Heart left ventricle (tissue), 16 donors: Measurements from ENCODE around the gene SYN1. TPM values are rescaled to one million over a fixed set of nuclear protein-coding genes. Genes with fewer than 3 reads are reported as not detected.

Experiments used
- ATAC-seq, 4 donors: fragments of 200-7000 bp; cut with Tn5 transposase; one replicate each; pipeline ENCODE4 v1.9.1; 2020 to 2022; ENCODE audit warnings: moderate library complexity in 4 of 4, mild to moderate bottlenecking in 3 of 4, moderate number of reproducible peaks in 1 of 4
- DNase-seq, 5 donors: peaks; one replicate each; pipeline ENCODE4 v3.0.0-alpha.2; 2020
- H3K27ac ChIP-seq, 12 donors: fragments of 200-600 bp; sonication (generic) in 4 of 12; one replicate each; pipeline versions ENCODE4 v1.5.0 to v1.8.0; 2016 to 2022; ENCODE audit warnings: mild to moderate bottlenecking in 2 of 12
- H3K27me3 ChIP-seq, 9 donors: fragments of 200-600 bp; sonication (generic) in 2 of 9; one replicate each; pipeline versions ENCODE4 v1.5.1 to v1.8.0; 2016 to 2022; ENCODE audit warnings: mild to moderate bottlenecking in 3 of 9
- H3K36me3 ChIP-seq, 9 donors: fragments of 200-600 bp; sonication (generic) in 2 of 9; one replicate each; pipeline versions ENCODE4 v1.5.0 to v1.8.0; 2018 to 2022; ENCODE audit warnings: mild to moderate bottlenecking in 2 of 9
- H3K4me1 ChIP-seq, 12 donors: fragments of 200-600 bp; sonication (generic) in 4 of 12; one replicate each; pipeline versions ENCODE4 v1.5.0 to v1.8.0; 2016 to 2022; ENCODE audit warnings: mild to moderate bottlenecking in 3 of 12
- H3K4me3 ChIP-seq, 12 donors: fragments of 200-600 bp; sonication (generic) in 4 of 12; one replicate each; pipeline versions ENCODE4 v1.5.0 to v1.8.0; 2017 to 2022; ENCODE audit warnings: mild to moderate bottlenecking in 9 of 12, moderate library complexity in 4 of 12
- H3K9me3 ChIP-seq, 12 donors: fragments of 200-600 bp; sonication (generic) in 4 of 12; one replicate each; pipeline versions ENCODE4 v1.5.0 to v1.8.0; 2016 to 2022; ENCODE audit warnings: mild to moderate bottlenecking in 1 of 12
- POLR2A ChIP-seq, 2 donors: fragments of 450-650 bp; IDR thresholded peaks; one replicate each; pipeline ENCODE4 v1.6.1; 2017; ENCODE audit warnings: antibody characterized with exemption in 2 of 2, mild to moderate bottlenecking in 2 of 2, moderate library complexity in 2 of 2
- WGBS, 4 donors: extraction: QIAGEN DNeasy Blood & Tissue Kit in 2 of 4; methylation state at CpG; one replicate each; pipeline versions ENCODE4 v1.1.5 to v1.1.7; 2013 to 2018; 5-methylcytosine and 5-hydroxymethylcytosine counted together
- intact Hi-C, 10 donors: fragments of 100-400 bp; cut with DNase I; formaldehyde crosslinking; loops; one replicate each; pipeline versions ENCODE4 v1.11.1 to v1.14.2; 2022
- polyA plus RNA-seq, 2 donors: library from polyadenylated mRNA; stranded (reverse); fragments of 200-250 nt; gene quantifications; one replicate each; pipeline ENCODE4 v1.2.3, GENCODE V29; 2013
- total RNA-seq, 9 donors: library from RNA; depleted of rRNA in 2 of 9; stranded (reverse); fragments of >200 nt in 2 of 9; fragmentation: NEBNext Ultra II Directional in 3 of 9; extraction: Animal tissue kit (Norgen Biotek cat#: 25700) in 3 of 9; gene quantifications; one replicate each; pipeline versions ENCODE4 v1.1.0 to v1.2.4, GENCODE V29; 2016 to 2023
- TF ChIP-seq, protein P1 (sequence below), 12 donors: fragments of 200-600 bp; sonication (generic) in 4 of 12; IDR thresholded peaks; one replicate each; pipeline versions ENCODE4 v1.5.0 to v1.8.0; 2018 to 2022; ENCODE audit warnings: antibody characterized with exemption in 12 of 12, mild to moderate bottlenecking in 5 of 12
- donor health status: ischemic (EF 13 %, LVEDD 7.1; RV severe dilation, severe dysfunction).
- donor health status: healthy with polysubstance abuse.
- donor health status: DM: no; HTN: yes; CAD: no.
- donor health status: DM: no; HTN: no; CAD: no.
- donor health status: ischemic (EF 25% LVEDD 6.9; RV normal size, moderate dysfunction).
- donor health status: ischemic (EF 25% LVEDD 5.7; RV mildly dilated, moderate dysfunction).
- donor health status: healthy.
- donor health status: DM: yes; HTN: yes; CAD: no.
- donor health status: ischemic (EF 35%, LVEDD 5.7; RV mildly dilated, moderate dysfunction).
- donor health status: nonischemic (EF 11% LVEDD 7.7; RV severe dilation, severe dysfunction).
- donor health status: DM: yes; HTN: yes; CAD: no.
- donor health status: PGD.
- donor health status: ischemic (EF 29% LVEDD 5.4; RV normal size, mild dysfunction).
- donor health status: nonischemic (EF 23%, LVEDD 6.1; RV moderate dilation, normal function).

SYN1 gene
- total and polyA plus RNA-seq, 11 donors, result 7.1 to 20.5 (median 11.3) TPM

GRCh38 chrX:47539860-47540259 is 79.8 kb downstream of the SYN1 start:
- Histone ChIP-seq H3K36me3 (no peaks in the 10 kb centered on the region), H3K27me3 (no peaks in the 10 kb centered on the region), H3K9me3 (peaks cover 0 to 6% (median 0%) of the 10 kb centered on the region in 12 donors), H3K4me1 (peaks cover 0 to 20% (median 0%) of the 10 kb centered on the region in 12 donors), H3K4me3 (no peak overlapping the region), H3K27ac (peak overlapping the region in 11 of 12 donors; percentile 16 to 87 (median 76))
- TF ChIP-seq, protein P1, sequence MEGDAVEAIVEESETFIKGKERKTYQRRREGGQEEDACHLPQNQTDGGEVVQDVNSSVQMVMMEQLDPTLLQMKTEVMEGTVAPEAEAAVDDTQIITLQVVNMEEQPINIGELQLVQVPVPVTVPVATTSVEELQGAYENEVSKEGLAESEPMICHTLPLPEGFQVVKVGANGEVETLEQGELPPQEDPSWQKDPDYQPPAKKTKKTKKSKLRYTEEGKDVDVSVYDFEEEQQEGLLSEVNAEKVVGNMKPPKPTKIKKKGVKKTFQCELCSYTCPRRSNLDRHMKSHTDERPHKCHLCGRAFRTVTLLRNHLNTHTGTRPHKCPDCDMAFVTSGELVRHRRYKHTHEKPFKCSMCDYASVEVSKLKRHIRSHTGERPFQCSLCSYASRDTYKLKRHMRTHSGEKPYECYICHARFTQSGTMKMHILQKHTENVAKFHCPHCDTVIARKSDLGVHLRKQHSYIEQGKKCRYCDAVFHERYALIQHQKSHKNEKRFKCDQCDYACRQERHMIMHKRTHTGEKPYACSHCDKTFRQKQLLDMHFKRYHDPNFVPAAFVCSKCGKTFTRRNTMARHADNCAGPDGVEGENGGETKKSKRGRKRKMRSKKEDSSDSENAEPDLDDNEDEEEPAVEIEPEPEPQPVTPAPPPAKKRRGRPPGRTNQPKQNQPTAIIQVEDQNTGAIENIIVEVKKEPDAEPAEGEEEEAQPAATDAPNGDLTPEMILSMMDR (IDR thresholded peaks at IDR 0.05), result no peak
- TF ChIP-seq POLR2A (IDR thresholded peaks at IDR 0.05), result no peak
- intact Hi-C loops, result loop anchor here in 4 of 10 donors (2.0 to 5.0 kb wide), 3 partner anchors 17 to 107 kb away; no protein-coding TSS in a partner anchor
- DNase-seq, result no peak
- peak in 3 of 4 donors; percentile 12 to 52 (median 47) for ATAC-seq

GRCh38 chrX:47530049-47530448 is 89.6 kb downstream of the SYN1 start:
- H3K27ac ChIP-seq, result no peak overlapping the region
- DNase-seq (no peak), ATAC-seq (no peak)
- H3K36me3 ChIP-seq, result no peaks in the 10 kb centered on the region
- no peak overlapping the region for H3K4me3 ChIP-seq
- TF ChIP-seq, protein P1 (IDR thresholded peaks at IDR 0.05), result no peak
- no peak for TF ChIP-seq POLR2A (IDR thresholded peaks at IDR 0.05)
- H3K4me1 ChIP-seq, result no peaks in the 10 kb centered on the region
- H3K27me3 ChIP-seq, result no peaks in the 10 kb centered on the region
- 88 to 96% (median 91%) methylated on average over 6 of the region's 6 CpGs for WGBS, 4 donors
- H3K9me3 ChIP-seq, result no peaks in the 10 kb centered on the region
- intact Hi-C loops, result no loop called here

DNA sequence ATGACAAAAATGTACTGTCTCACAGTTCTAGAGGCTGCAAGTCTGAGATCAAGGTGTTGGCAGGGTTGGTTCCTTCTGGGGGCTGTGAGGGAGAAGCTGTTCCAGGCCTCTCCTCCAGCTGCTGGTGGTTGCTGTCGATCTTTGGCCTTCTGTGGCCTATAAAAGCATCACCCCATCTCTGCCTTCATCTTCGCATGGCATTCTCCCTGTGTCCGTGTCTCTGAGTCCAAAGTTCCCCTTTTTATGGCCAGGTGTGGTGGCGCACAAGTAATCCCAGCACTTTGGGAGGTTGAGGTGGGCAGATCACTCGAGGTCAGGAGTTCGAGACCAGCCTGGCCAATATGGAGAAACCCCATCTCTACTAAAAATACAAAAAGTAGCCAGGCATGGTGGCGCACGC is 90.1 kb downstream of the SYN1 start:
- no peaks in the 10 kb centered on the region for H3K27me3 ChIP-seq
- H3K27ac ChIP-seq, result no peak overlapping the region
- H3K4me1 ChIP-seq, result no peaks in the 10 kb centered on the region
- 83 to 95% (median 88%) methylated on average over 8 of the region's 8 CpGs for WGBS, 4 donors
- ATAC-seq (no peak), DNase-seq (no peak)
- intact Hi-C loops, result loop anchor here in 7 of 10 donors (10.0 kb wide), 2 partner anchors 145 to 165 kb away; no protein-coding TSS in a partner anchor
- H3K36me3 ChIP-seq, result no peaks in the 10 kb centered on the region
- H3K9me3 ChIP-seq, result no peaks in the 10 kb centered on the region
- TF ChIP-seq, protein P1 (IDR thresholded peaks at IDR 0.05), result no peak
- no peak for TF ChIP-seq POLR2A (IDR thresholded peaks at IDR 0.05)
- no peak overlapping the region for H3K4me3 ChIP-seq

- Histone ChIP-seq H3K9me3 (peaks cover 0 to 15% (median 0%) of the 10 kb centered on the region in 12 donors), H3K27ac (peak overlapping the region in 2 of 12 donors; percentile 9 to 23), H3K4me3 (peak overlapping the region; percentile 31 to 65 (median 56)), H3K4me1 (peaks cover 0 to 6% (median 0%) of the 10 kb centered on the region in 12 donors), H3K27me3 (no peaks in the 10 kb centered on the region), H3K36me3 (no peaks in the 10 kb centered on the region)
- peak in 1 of 5 donors; percentile 49 for DNase-seq
- intact Hi-C loops, result loop anchor here (1.0 to 10.0 kb wide), 7 partner anchors 41 to 331 kb away; partner anchors contain the start of genes UBA1 (in 10 of the 10) and ZNF41 (in 1 of the 10)
- TF ChIP-seq, protein P1 (IDR thresholded peaks at IDR 0.05), result peak in 1 of 12 donors; percentile 3
- TF ChIP-seq POLR2A (IDR thresholded peaks at IDR 0.05), result no peak
- 2 to 38% (median 4%) methylated on average over 27 to 34 of the region's 34 CpGs; no CpG with 5 or more reads in 1 of the 4 donors for WGBS, 4 donors
- peak in 2 of 4 donors; percentile 8 to 12 for ATAC-seq
Measured at GRCh38 chrX:47523713-47524166, 95.9 kb downstream of the SYN1 start.
